OCI-LY1 (cell line): ENCODE data around the gene ZMYND10.

Source experiments
- EZH2 ChIP-seq: fragments of 200-600 bp; sonication (generic), shearing (Covaris generic); IDR thresholded peaks from 2 replicates; pipeline ENCODE4 v1.8.0; 2017; ENCODE audit warnings: borderline replicate concordance, mixed run types, mild to moderate bottlenecking, antibody characterized with exemption, low read length, moderate library complexity, mixed read lengths
- TF ChIP-seq, protein P1 (sequence below): fragments of 200-600 bp; sonication (generic), shearing (Covaris generic); IDR thresholded peaks from 2 replicates; pipeline ENCODE4 v1.5.1; 2017; ENCODE audit warnings: mild to moderate bottlenecking, antibody characterized with exemption, low read length, moderate library complexity, mixed read lengths

DNA sequence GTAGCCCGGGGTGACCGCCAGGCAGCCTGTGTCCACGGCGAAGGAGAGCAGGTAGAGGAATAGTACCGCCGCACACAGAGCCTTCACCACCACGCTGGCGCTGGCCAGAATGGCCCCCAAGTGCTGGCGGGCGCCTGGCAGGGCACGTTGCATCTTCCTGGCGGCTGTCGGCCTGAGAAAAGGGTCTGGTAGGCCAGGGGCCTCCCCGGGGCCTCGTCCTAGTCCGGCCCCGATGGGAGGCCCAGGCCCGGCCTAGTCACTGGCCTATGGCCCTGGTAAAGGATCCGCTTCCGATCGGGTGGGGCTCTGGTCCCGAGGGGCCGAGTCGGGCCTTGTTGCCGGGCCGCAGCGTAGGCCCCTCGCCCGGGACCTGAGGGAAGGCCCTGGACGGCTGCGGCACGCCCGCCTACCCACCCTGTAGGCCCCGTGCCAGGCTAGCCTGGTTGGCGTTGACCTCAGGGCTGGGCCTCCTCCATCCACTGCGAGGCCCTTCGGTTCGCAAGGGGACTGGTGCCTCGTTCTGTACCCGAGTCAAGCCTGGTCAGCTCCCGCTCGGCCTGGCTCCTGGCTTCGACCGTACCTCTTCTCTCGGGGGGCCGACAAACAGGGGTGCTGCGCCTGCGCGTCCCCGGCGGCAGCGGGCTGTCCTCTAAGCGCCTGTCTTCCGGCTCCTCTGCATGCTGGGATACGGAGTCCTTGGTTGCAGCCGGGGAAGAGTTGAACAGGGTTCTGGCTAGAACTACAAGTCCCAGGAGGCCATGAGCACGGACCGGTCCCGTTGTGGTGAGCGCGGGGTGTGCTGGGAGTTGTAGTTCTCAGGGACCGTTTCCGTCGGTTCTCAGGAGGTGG, 13.6 kb upstream of the ZMYND10 start, which contains the start of gene TMEM115:
- TF ChIP-seq, protein P1, sequence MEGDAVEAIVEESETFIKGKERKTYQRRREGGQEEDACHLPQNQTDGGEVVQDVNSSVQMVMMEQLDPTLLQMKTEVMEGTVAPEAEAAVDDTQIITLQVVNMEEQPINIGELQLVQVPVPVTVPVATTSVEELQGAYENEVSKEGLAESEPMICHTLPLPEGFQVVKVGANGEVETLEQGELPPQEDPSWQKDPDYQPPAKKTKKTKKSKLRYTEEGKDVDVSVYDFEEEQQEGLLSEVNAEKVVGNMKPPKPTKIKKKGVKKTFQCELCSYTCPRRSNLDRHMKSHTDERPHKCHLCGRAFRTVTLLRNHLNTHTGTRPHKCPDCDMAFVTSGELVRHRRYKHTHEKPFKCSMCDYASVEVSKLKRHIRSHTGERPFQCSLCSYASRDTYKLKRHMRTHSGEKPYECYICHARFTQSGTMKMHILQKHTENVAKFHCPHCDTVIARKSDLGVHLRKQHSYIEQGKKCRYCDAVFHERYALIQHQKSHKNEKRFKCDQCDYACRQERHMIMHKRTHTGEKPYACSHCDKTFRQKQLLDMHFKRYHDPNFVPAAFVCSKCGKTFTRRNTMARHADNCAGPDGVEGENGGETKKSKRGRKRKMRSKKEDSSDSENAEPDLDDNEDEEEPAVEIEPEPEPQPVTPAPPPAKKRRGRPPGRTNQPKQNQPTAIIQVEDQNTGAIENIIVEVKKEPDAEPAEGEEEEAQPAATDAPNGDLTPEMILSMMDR: no peak
- no peak for TF ChIP-seq EZH2
